Right renal pelvis (tissue), 4 donors: ENCODE measurements around the gene HLF. TPM values are rescaled to one million over a fixed set of nuclear protein-coding genes. Genes with fewer than 3 reads are reported as not detected.

ENCODE experiments used
- DNase-seq, 4 donors: peaks; one replicate each; pipeline ENCODE4 v3.0.0-alpha.2; 2013; ENCODE audit warnings: low read depth in 4 of 4, low spot score in 3 of 4, missing footprints in 1 of 4
- polyA plus RNA-seq, 4 donors: library from polyadenylated mRNA; unstranded; fragments of 120-200 nt; gene quantifications; one replicate each; pipeline ENCODE4 v1.2.1, GENCODE V29; 2013; ENCODE audit not compliant: insufficient read length in 4 of 4

Gene HLF
- polyA plus RNA-seq, 4 donors = 4.5 to 7.1 (median 5.4) TPM

DNA sequence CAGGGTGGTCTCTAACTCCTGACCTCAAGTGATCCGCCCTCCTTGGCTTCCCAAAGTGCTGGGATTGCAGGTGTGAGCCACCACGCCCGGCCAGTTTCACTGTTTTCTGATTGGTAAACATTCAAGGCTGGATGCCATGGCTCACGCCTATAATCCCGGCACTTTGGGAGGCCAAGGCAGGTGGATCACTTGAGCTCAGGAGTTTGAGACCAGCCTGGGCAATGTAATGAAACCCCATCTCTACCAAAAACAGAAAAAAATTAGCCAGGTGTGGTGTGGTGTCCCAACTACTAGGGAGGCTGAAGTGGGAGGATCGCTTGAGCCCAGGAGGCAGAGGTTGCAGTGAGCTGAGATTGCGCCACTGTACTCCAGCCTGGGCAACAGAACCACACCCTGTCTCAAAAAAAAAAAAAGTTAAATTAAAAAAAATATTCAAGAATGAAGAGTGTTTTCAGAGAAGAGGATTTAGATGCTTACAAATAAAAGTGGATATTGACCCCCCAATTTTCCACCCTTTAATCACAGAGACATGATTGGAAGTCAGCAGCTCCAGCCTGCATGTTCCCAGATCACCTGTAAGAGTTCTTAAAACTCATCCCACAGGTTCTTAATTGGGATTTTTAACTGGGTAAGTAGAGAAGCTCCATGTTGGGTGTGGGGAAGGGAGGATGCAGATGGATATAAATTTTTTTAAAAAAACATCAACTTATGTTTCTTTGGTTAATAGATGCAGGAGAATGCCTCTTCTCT lies 23.8 kb downstream of the HLF start:
- no peak for DNase-seq

GRCh38 chr17:55289106-55289446 lies 24.3 kb downstream of the HLF start:
- DNase-seq = no peak

DNA sequence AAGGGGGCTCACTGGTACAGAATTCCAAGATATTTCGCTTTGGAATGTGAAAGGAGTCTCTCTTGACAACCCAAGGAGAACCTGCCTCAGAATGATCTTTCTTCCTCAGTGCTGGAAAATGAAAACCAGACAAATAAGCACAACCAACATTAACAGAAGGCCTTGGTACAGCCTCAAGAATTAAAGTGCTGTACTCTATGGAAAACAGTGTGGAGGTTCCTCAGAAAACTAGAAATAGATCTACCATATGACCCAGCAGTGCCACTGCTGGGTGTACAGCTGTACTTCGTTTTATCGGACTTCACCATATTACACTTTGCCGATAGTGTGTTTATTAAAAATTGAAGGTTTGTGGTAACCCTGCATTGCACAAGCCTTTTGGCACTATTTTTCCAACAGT lies 25.2 kb downstream of the HLF start:
- DNase-seq = no peak

GRCh38 chr17:55290492-55291113 lies 25.8 kb downstream of the HLF start:
- no peak for DNase-seq

DNA sequence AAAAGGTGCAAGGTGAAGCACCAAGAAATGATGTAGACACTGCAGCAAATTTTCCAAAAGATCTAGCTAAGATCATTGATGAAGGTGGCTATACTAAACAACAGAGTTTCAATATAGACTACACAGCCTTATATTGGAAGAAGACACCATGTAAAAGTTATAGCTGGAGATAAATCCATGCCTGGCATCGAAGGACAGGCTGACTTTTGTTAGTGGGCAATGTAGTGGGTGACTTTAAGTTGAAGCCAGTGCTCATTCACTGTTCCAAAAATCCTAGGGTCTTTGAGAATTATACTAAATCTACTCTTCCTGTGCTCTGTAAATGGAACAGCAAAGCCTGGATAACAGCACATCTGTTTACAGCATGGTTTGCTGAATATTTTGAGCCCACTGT lies 26.4 kb downstream of the HLF start:
- no peak for DNase-seq

DNA sequence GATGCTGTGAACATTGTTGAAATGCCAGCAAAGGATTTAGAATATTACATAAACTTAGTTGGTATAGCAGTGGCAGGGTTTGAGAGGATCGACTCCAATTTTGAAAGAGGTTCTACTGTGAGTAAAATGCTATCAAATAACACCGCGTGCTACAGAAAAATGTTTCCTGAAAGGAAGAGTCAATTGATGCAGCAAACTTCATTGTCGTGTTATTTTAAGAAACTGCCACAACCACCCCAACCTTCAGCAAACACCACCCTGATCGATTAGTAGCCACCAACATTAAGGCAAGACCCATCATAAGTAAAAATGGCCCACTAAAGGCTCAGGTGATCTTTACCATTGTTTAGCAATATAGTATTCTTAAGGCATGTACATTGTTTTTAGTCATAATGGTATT lies 27.3 kb downstream of the HLF start:
- no peak for DNase-seq

DNA sequence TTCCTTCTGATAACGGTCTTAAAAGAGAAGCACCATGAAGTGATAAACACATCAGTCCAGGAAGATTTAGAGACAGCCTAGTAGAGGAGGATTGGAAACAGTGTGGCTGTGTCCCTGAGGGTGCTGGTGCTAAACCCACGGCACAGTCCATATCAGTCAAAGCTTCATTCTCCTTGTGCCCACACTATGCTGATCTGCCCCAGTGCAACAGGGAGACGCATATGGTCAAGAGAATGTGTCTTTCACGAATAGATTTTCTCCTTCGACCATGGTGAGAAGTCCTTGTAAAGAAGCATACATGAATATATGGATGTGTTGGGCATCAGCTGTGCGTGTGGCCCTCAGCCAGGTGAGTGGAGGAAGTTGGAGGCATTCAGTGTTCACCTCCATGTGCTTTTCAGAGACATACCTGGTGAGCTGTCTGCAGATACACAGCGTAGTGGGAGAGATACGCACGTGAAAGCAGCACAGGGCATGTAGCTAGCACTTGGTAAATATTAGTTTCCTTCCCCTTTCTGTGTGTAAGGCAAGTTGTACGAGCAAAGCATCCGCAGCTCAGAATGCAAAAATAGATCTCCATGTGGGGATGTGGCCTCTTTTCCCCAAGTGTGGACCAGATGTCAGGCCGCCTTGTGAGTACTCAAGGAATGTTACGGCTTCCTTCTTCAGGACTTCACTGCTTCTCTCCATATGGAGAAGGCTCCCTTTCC lies 29.4 kb downstream of the HLF start:
- no peak for DNase-seq

DNA sequence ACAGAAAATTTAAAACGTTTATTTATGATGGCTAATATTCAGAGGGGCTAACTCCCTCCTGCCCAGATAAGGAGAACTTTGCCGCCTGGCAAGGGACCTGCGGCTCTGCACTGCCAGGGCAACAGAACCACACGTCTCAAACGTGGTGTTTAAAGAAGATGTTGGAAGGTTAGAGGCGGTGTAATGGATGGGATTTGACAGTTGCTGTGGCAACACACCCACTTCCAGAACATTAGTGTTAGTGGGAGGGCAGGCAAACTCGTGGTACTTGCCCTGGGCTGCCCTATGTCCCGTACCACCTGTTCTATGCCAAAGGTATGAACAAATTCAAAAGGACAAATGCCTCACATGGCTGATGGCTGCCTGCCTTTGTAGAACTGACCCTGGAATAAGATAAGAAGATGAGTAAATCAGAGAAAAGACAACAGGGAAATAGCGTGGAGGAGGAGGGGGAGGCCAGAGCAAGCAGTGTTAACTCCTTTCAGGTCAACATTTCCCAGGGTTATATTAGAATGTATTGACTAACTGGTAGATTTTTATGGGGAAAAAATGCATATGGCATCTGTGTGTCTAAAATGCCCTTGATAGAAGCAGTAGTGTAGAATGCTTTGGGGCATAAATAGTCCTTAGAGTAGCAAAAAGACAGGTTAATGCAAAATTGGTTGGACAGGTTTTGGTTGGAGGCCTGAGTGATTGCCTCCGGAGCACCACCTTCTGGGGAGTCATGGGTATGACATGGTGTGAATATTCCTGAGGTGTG lies 30.8 kb downstream of the HLF start:
- DNase-seq = peak in 3 of 4 donors; percentile 41 to 49 (median 42)

GRCh38 chr17:55296171-55296695 lies 31.5 kb downstream of the HLF start:
- DNase-seq = no peak

DNA sequence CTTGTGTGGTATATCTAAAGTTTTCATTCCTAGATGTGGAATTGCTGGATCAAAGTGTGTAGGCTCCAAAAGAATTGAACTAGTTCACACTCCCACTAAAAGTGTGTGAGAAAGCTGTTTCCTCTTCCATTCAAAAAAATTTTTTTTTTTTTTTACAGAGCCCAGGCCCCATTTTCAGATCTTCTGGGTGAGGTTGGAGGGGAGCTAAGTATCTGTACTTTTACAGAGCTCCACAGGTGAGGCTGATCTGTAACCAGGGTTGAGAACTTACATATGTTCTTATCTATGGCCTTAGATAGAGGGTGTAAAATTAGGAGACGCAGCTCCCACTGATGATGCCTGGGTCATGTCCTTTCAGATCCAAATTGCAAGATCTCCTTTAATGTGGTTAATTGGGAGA lies 31.9 kb downstream of the HLF start:
- DNase-seq = no peak

DNA sequence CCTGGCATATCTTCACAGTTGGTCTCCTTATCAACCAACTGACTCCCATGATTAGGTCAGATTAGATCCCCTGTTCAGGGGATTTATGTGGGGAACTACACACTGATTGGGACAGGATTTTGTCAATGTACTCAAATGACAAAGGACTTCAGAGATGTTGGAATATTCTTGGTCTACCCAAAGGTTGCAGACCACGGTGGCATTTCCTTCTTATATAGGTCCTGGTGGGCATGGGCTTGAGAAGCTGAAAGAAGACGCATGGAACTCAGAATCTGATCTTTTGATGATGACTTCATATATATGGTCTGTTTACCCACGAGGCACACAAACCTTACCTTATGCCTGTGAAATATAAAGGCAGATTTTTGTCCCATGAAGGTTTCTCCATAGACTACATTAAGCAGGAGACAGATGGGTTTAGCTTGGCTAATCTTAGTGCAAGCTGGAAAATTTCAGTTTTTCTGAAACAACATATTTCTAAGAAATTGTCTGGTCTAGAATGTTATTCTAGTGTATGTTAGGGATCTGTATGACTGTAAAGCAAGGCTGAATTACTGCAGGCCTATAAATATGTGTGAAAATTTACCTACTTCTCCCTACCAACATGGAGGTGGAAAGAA lies 33.5 kb downstream of the HLF start:
- no peak for DNase-seq

DNA sequence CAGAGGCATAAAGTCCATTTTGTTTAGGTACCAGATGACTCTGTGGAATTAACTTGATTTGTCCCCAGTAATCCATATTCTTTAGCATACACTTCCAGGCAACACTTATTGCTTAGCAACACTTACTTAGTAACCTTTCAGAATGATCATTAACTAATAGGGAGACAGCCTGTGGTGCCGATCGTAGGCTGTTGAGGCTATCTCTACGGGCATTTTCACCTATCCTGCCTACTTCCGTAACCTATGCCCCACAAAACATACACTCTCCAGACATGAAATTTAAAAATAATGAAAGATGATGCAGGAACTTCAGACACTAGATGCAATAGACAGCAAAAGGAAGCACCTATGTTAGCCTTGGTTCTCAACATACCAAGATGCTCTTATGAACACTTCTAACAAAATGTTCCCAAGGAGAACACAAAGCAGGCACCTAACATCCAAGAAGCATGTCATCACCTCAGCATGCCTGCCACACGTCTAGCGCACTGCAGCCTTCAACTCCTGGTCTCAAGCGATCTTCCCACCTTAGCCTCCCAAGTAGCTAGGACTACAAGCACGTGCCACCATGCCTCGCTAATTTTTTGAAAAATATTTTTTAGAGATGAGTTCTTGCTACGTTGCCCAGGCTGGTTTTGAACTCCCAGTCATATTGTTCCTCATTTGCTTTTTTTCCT lies 34.5 kb downstream of the HLF start:
- no peak for DNase-seq

- DNase-seq = no peak
Measured at GRCh38 chr17:55299890-55300289, 35.1 kb downstream of the HLF start.

- no peak for DNase-seq
Measured at GRCh38 chr17:55300479-55301290, 35.9 kb downstream of the HLF start.

GRCh38 chr17:55301521-55302406 lies 37.0 kb downstream of the HLF start:
- DNase-seq = no peak

DNA sequence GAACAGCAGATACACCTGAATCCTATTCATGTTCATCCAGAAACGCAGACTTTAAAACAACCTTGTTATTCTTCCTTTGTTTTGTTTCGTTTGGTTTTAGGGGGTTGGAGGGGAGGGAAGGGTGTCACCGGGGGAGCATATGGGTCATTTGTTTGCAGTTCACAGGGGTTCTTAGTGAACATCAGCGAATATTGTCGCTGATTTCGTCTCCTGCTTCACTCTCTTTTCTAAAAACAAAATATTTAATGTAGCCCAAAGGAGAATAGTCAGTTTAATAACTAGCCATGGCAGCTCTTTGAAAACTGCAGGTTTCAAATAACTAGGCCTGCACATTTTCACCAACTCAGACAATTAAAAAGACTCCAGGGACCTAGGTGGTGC lies 37.6 kb downstream of the HLF start:
- no peak for DNase-seq

DNA sequence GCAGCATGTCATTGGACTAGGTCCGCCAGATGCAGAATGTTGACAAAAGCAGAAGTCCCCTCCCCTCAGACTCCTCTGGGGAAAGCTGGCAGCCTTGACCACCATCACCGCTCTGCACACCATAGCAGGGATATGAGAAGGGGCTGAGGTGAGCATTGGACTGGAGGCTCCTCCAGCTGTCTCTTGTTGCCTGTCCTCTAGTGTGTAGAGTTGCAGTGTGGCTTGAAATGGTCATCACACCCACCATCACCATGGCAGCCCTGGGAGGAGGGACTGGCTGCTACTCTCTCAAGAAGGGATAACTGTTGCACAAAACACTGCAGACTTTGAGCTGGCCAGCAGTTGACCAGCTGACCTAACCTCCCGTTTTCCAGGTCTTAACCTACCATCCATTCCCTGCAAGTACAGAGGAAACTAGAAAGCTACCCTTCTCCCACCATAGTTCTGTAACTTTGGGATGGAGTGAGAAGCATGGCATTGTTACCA lies 38.3 kb downstream of the HLF start:
- DNase-seq = no peak

DNA sequence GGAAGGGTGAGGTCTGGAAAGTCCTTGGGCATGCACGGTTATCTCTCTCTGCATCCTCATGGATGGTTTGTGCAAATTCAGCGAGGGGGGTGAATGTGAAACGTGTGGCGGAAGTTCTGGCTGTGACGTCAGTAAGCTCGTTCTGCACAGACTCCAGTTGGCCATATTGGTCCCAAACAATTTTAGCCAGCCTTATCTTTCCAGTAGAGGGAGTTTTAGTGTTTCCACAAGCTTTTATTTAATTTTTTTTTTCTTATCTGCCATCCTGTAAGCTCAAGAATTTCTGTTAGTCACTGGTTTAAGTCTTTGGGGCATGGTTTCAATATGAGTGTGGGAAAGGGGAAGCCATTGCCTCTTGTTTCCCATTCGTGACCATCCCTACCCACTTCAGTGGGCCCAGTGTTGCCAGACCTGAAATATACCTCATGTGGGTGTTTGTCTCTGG lies 39.0 kb downstream of the HLF start:
- no peak for DNase-seq
